Smooth muscle cell of trachea (primary cell): ENCODE data around the gene IL1RL2. TPM values are rescaled to one million over a fixed set of nuclear protein-coding genes. Genes with fewer than 3 reads are reported as not detected.

Experiments used
- total RNA-seq: library from RNA; depleted of rRNA; stranded (reverse); fragments of >200 nt; gene quantifications from 2 replicates; pipeline ENCODE4 v1.2.1, GENCODE V29; 2014

The IL1RL2 gene
- 0.73 and 2.3 TPM in 2 replicates for total RNA-seq

DNA sequence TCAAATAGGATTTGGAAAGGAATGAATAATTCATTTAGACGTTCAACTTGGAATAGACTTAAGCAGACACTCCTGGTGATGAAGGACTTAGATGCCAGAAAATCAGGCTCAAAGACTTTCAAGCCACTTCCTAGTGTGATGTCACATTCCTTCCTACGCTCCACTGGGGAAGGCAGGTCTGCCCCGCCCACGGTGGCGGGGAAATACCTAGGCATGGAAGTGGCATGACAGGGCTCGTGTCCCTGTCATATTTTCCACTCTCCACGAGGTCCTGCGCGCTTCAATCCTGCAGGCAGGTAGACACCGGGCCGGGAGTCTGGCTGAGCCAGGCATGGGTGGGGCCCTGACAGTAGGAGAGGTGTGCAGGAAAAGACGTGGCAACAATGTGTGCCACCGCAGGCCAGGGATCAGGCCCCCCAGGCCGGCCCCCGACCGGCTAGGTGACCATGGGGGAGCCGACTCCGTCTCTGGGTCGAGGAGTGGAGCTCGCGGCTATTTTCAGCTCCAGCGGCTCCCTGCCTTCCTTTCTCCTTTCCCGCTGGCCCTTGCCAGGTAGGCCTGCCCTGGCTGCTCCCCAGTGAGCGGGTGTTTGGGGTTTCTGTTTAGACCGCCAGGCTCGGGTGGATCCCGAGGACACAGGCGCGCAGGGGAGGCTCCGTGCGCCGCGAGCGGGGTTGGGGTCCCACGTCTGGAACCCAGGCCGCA, at the start of gene IL1RL2:
Gene IL1RL2 (plus strand): TSS at position 233 of the 705 bp plus-strand sequence. CDS start 845 bp downstream, outside the sequence.

GRCh38 chr2:102141970-102142828, 44.6 kb upstream of the IL1RL2 start, which contains the start of gene IL1R1:
Gene IL1R1 (plus strand): TSS chr2:102142746. CDS start chr2:102157725, 14,979 bp downstream.

Other genes with a start within 250 kb of the IL1RL2 start
- gene IL1R2, start 195.1 kb upstream of the IL1RL2 start, total RNA-seq = 0.83 TPM in 1 of 2 replicates, not detected in the other
- 105 and 154 TPM in 2 replicates for gene IL1R1, start 44.3 kb upstream of the IL1RL2 start, total RNA-seq
- gene IL1RL1, start 124.5 kb downstream of the IL1RL2 start, total RNA-seq = 0.33 and 0.44 TPM in 2 replicates
- gene IL18R1, start 168.8 kb downstream of the IL1RL2 start, total RNA-seq = 0.44 and 0.66 TPM in 2 replicates
- not detected in 2 replicates for gene IL18RAP, start 236.1 kb downstream of the IL1RL2 start, total RNA-seq